Psoas muscle (tissue), 8 donors: ENCODE results near the gene PRDX4. TPM values are rescaled to one million over a fixed set of nuclear protein-coding genes. Genes with fewer than 3 reads are reported as not detected.

ENCODE experiments used
- ATAC-seq, 4 donors: fragments of 200-7000 bp; cut with Tn5 transposase; one replicate each; pipeline ENCODE4 v1.9.1; 2020; ENCODE audit warnings: moderate library complexity in 3 of 4, mild to moderate bottlenecking in 2 of 4
- DNase-seq, 2 donors: peaks; one replicate each; pipeline ENCODE4 v3.0.0-alpha.2; 2020
- H3K27ac ChIP-seq: fragments of 200-600 bp; one replicate; pipeline ENCODE4 v1.8.0; 2022
- H3K27me3 ChIP-seq, 3 donors: fragments of 200-600 bp in 1 of 3; one replicate each; pipeline versions ENCODE4 v1.6.1 to v1.8.0; 2013 to 2022; ENCODE audit warnings: low read length in 2 of 3, mild to moderate bottlenecking in 2 of 3, moderate library complexity in 1 of 3; ENCODE audit not compliant: insufficient read depth in 3 of 3
- H3K36me3 ChIP-seq, 2 donors: fragments of 200-600 bp in 1 of 2; one replicate each; pipeline versions ENCODE4 v1.6.1 to v1.8.0; 2013 to 2022; ENCODE audit warnings: low read depth in 1 of 2, mild to moderate bottlenecking in 1 of 2, moderate library complexity in 1 of 2; ENCODE audit not compliant: insufficient read depth in 1 of 2
- H3K4me1 ChIP-seq: fragments of 200-600 bp; one replicate; pipeline ENCODE4 v1.8.0; 2022
- H3K4me3 ChIP-seq: fragments of 200-600 bp; one replicate; pipeline ENCODE4 v1.8.0; 2022; ENCODE audit warnings: mild to moderate bottlenecking
- H3K9me3 ChIP-seq: fragments of 200-600 bp; one replicate; pipeline ENCODE4 v1.8.0; 2022
- CTCF ChIP-seq: fragments of 200-600 bp; IDR thresholded peaks from one replicate; pipeline ENCODE4 v1.8.0; 2022; ENCODE audit warnings: antibody characterized with exemption
- WGBS, 3 donors: extraction: QIAGEN DNeasy Blood & Tissue Kit; methylation state at CpG; one replicate each; pipeline versions ENCODE4 v1.1.6 to v1.1.7; 2013; 5-methylcytosine and 5-hydroxymethylcytosine counted together
- intact Hi-C, 2 donors: fragments of 100-400 bp; cut with DNase I; formaldehyde crosslinking; loops; one replicate each; pipeline versions ENCODE4 v1.11.0 to v1.14.2; 2022
- long read RNA-seq, 2 donors: library from polyadenylated mRNA; unstranded; transcript quantifications; one replicate each; pipeline ENCODE4 v2.0.0, GENCODE V29; 2021
- polyA plus RNA-seq, 3 donors: library from polyadenylated mRNA; stranded (reverse); fragments of 200-250 nt; gene quantifications; one replicate each; pipeline ENCODE4 v1.2.3, GENCODE V29; 2013
- total RNA-seq, 4 donors: library from RNA; stranded (reverse); fragmentation: NEBNext Ultra II Directional in 2 of 4; extraction: Animal tissue kit (Norgen Biotek cat#: 25700) in 2 of 4; gene quantifications; one replicate each; pipeline versions ENCODE4 v1.2.1 to v1.2.4, GENCODE V29; 2021 to 2023
- donor health status: healthy with polysubstance abuse.
- donor health status: DM: no; HTN: no; CAD: no; lungs with moderate emphysema.
- donor health status: Bipolar disorder and iron deficiency.
- donor health status: healthy.
- donor health status: DM: yes; HTN: yes; CAD: no.
- donor health status: DM: no; HTN: no; CAD: no.
- donor health status: DM: no; HTN: no; CAD: no.
- donor health status: DM: yes; HTN: yes; CAD: no.

Gene PRDX4
- total RNA-seq (10 to 100 TPM; 15.4 to 31.8 (median 23.9) TPM), polyA plus RNA-seq (100 to 1,000 TPM in 1 of 3 donors, 10 to 100 TPM in 2; 33.0 to 103 (median 36.6) TPM)
- long read RNA-seq, donor 1, transcript PRDX4-202 (7 exons, 1,005 nt), result major isoform, 26 of 27 reads
- long read RNA-seq, donor 1, partial matches to known transcripts, result 1 of 27 reads
- long read RNA-seq, donor 1, other reads (novel, unspliced or antisense), result 0 of 27 reads
- long read RNA-seq, donor 2, transcript PRDX4-202 (7 exons, 1,005 nt), result major isoform, 35 of 36 reads
- long read RNA-seq, donor 2, partial matches to known transcripts, result 0 of 36 reads
- long read RNA-seq, donor 2, other reads (novel, unspliced or antisense), result 1 of 36 reads

- no peaks in the 10 kb centered on the region for H3K4me1 ChIP-seq
- 0 to 30% (median 0%) methylated on average over 23 to 72 of the region's 73 CpGs for WGBS, 3 donors
Observed at GRCh38 chrX:23667239-23668177, at the start of gene PRDX4. TSS of gene PRDX4 (plus strand) at chrX:23667493. CDS start at chrX:23667571, 78 bp downstream.

GRCh38 chrX:23621621-23622265, 45.5 kb upstream of the PRDX4 start:
- Histone ChIP-seq H3K4me1 (no peaks in the 10 kb centered on the region), H3K4me3 (no peak overlapping the region), H3K36me3 (no peaks in the 10 kb centered on the region), H3K27me3 (peaks cover 0 to 9% (median 0%) of the 10 kb centered on the region in 3 donors), H3K27ac (peak overlapping the region; percentile 11), H3K9me3 (no peaks in the 10 kb centered on the region)
- DNase-seq, result no peak
- peak in 1 of 4 donors; percentile 69 for ATAC-seq
- intact Hi-C loops, result no loop called here
- WGBS, 3 donors, result 49 to 75% (median 65%) methylated on average over 5 of the region's 5 CpGs
- no peak for TF ChIP-seq CTCF

More at GRCh38 chrX:23667239-23668177, at the start of gene PRDX4:
- intact Hi-C loops, result no loop called here
- DNase-seq (peak; percentile 90 to 95), ATAC-seq (peak; percentile 97 to 100 (median 99))
- H3K36me3 ChIP-seq, result peaks cover 0 to 11% of the 10 kb centered on the region in 2 donors
- peak within 1 kb of the TSS; percentile 74 for H3K4me3 ChIP-seq
- TF ChIP-seq CTCF, result no peak
- peak within 1 kb of the TSS; percentile 78 for H3K27ac ChIP-seq
- no peaks in the 10 kb centered on the region for H3K9me3 ChIP-seq
- H3K27me3 ChIP-seq, result no peaks in the 10 kb centered on the region

GRCh38 chrX:23623797-23624196, 43.5 kb upstream of the PRDX4 start:
- H3K4me1 ChIP-seq, result no peaks in the 10 kb centered on the region
- no peaks in the 10 kb centered on the region for H3K36me3 ChIP-seq
- no peaks in the 10 kb centered on the region for H3K9me3 ChIP-seq
- H3K27ac ChIP-seq, result no peak overlapping the region
- TF ChIP-seq CTCF, result no peak
- ATAC-seq (no peak), DNase-seq (no peak)
- H3K4me3 ChIP-seq, result no peak overlapping the region
- 76 to 89% (median 86%) methylated on average over 4 of the region's 4 CpGs for WGBS, 3 donors
- H3K27me3 ChIP-seq, result peaks cover 0 to 9% (median 0%) of the 10 kb centered on the region in 3 donors
- intact Hi-C loops, result no loop called here

- no peaks in the 10 kb centered on the region for H3K36me3 ChIP-seq
- DNase-seq, result no peak
- no peaks in the 10 kb centered on the region for H3K4me1 ChIP-seq
- no peak for ATAC-seq
- H3K27me3 ChIP-seq, result peaks cover 0 to 9% (median 0%) of the 10 kb centered on the region in 3 donors
- H3K4me3 ChIP-seq, result no peak overlapping the region
- intact Hi-C loops, result no loop called here
- no peak for TF ChIP-seq CTCF
- no peak overlapping the region for H3K27ac ChIP-seq
- no peaks in the 10 kb centered on the region for H3K9me3 ChIP-seq
- 33 to 69% (median 68%) methylated on average over 1 of the region's 1 CpG for WGBS, 3 donors
Observed at GRCh38 chrX:23626651-23627050, 40.6 kb upstream of the PRDX4 start.
